Muscle layer of duodenum (tissue), 2 donors: ENCODE measurements around the gene BCL11A.
"Not testable (repeated sequence)": the region's sequence is repeated elsewhere in the genome, so short reads cannot be mapped to it uniquely, and the experiment has no call there.

ENCODE experiments used
- H3K27ac ChIP-seq: one replicate; pipeline ENCODE4 v1.7.0; 2013; ENCODE audit warnings: mild to moderate bottlenecking, low read length
- H3K27me3 ChIP-seq: one replicate; pipeline ENCODE4 v1.7.0; 2013; ENCODE audit warnings: low read depth, mild to moderate bottlenecking, control low read depth, low read length
- H3K36me3 ChIP-seq, 2 donors: one replicate each; pipeline ENCODE4 v1.7.0; 2013; ENCODE audit warnings: low read length in 2 of 2, control low read depth in 1 of 2, mild to moderate bottlenecking in 1 of 2; ENCODE audit not compliant: insufficient read depth in 2 of 2, control insufficient read depth in 1 of 2
- H3K4me1 ChIP-seq, 2 donors: one replicate each; pipeline ENCODE4 v1.7.0; 2013; ENCODE audit warnings: low read length in 2 of 2, mild to moderate bottlenecking in 2 of 2, control low read depth in 1 of 2, moderate library complexity in 1 of 2; ENCODE audit not compliant: insufficient read depth in 2 of 2, control insufficient read depth in 1 of 2
- H3K4me3 ChIP-seq, 2 donors: one replicate each; pipeline ENCODE4 v1.7.0; 2013; ENCODE audit warnings: low read length in 2 of 2, low read depth in 1 of 2, mild to moderate bottlenecking in 1 of 2
- H3K9me3 ChIP-seq, 2 donors: one replicate each; pipeline ENCODE4 v1.7.0; 2013; ENCODE audit warnings: low read length in 2 of 2, control low read depth in 1 of 2, mild to moderate bottlenecking in 1 of 2; ENCODE audit not compliant: control insufficient read depth in 1 of 2
- donor health status: healthy.

BCL11A gene

GRCh38 chr2:60438131-60438530 is 115.3 kb downstream of the BCL11A start:
- Histone ChIP-seq H3K27me3 (no peaks in the 10 kb centered on the region), H3K27ac (no peak overlapping the region), H3K9me3 (no peaks in the 10 kb centered on the region)

GRCh38 chr2:60437080-60437696 is 116.3 kb downstream of the BCL11A start:
- Histone ChIP-seq H3K36me3 (no peaks in the 10 kb centered on the region), H3K27ac (no peak overlapping the region), H3K4me3 (no peak overlapping the region), H3K27me3 (no peaks in the 10 kb centered on the region), H3K4me1 (peaks cover 0 to 3% of the 10 kb centered on the region in 2 donors), H3K9me3 (no peaks in the 10 kb centered on the region)

More at GRCh38 chr2:60438131-60438530, 115.3 kb downstream of the BCL11A start:
- H3K4me3 ChIP-seq, result no peak overlapping the region
- no peaks in the 10 kb centered on the region for H3K36me3 ChIP-seq
- H3K4me1 ChIP-seq, result peaks cover 0 to 3% of the 10 kb centered on the region in 2 donors

GRCh38 chr2:60433018-60433596 is 120.3 kb downstream of the BCL11A start:
- no peaks in the 10 kb centered on the region for H3K27me3 ChIP-seq

GRCh38 chr2:60432035-60432601 is 121.3 kb downstream of the BCL11A start:
- no peaks in the 10 kb centered on the region for H3K4me1 ChIP-seq
- H3K36me3 ChIP-seq, result no peaks in the 10 kb centered on the region
- H3K27me3 ChIP-seq, result no peaks in the 10 kb centered on the region

More at GRCh38 chr2:60433018-60433596, 120.3 kb downstream of the BCL11A start:
- Histone ChIP-seq H3K27ac (no peak overlapping the region), H3K9me3 (no peaks in the 10 kb centered on the region), H3K36me3 (no peaks in the 10 kb centered on the region), H3K4me1 (no peaks in the 10 kb centered on the region), H3K4me3 (no peak overlapping the region)

GRCh38 chr2:60429681-60430080 is 123.8 kb downstream of the BCL11A start:
- no peaks in the 10 kb centered on the region for H3K4me1 ChIP-seq
- H3K36me3 ChIP-seq, result no peaks in the 10 kb centered on the region
- H3K9me3 ChIP-seq, result no peaks in the 10 kb centered on the region
- no peaks in the 10 kb centered on the region for H3K27me3 ChIP-seq
- no peak overlapping the region for H3K4me3 ChIP-seq
- H3K27ac ChIP-seq, result no peak overlapping the region

More at GRCh38 chr2:60432035-60432601, 121.3 kb downstream of the BCL11A start:
- H3K9me3 ChIP-seq, result no peaks in the 10 kb centered on the region
- H3K27ac ChIP-seq, result no peak overlapping the region
- H3K4me3 ChIP-seq, result no peak overlapping the region

- Histone ChIP-seq H3K36me3 (no peaks in the 10 kb centered on the region), H3K4me1 (no peaks in the 10 kb centered on the region), H3K27me3 (no peaks in the 10 kb centered on the region), H3K4me3 (no peak overlapping the region), H3K9me3 (no peaks in the 10 kb centered on the region), H3K27ac (no peak overlapping the region)
Observed at GRCh38 chr2:60426880-60427279, 126.6 kb downstream of the BCL11A start.

- H3K9me3 ChIP-seq, result no peaks in the 10 kb centered on the region
- H3K27ac ChIP-seq, result no peak overlapping the region
- no peaks in the 10 kb centered on the region for H3K4me1 ChIP-seq
- H3K4me3 ChIP-seq, result no peak overlapping the region
- H3K27me3 ChIP-seq, result no peaks in the 10 kb centered on the region
- no peaks in the 10 kb centered on the region for H3K36me3 ChIP-seq
Observed at GRCh38 chr2:60426341-60426740, 127.1 kb downstream of the BCL11A start.

- H3K9me3 ChIP-seq, result no peaks in the 10 kb centered on the region
- no peak overlapping the region for H3K4me3 ChIP-seq
- H3K36me3 ChIP-seq, result no peaks in the 10 kb centered on the region
- H3K27me3 ChIP-seq, result no peaks in the 10 kb centered on the region
- H3K4me1 ChIP-seq, result no peaks in the 10 kb centered on the region
- no peak overlapping the region for H3K27ac ChIP-seq
Observed at GRCh38 chr2:60424233-60424632, 129.2 kb downstream of the BCL11A start.

- no peaks in the 10 kb centered on the region for H3K27me3 ChIP-seq
- no peak overlapping the region for H3K4me3 ChIP-seq
- H3K4me1 ChIP-seq, result no peaks in the 10 kb centered on the region
- no peaks in the 10 kb centered on the region for H3K9me3 ChIP-seq
- H3K36me3 ChIP-seq, result no peaks in the 10 kb centered on the region
- H3K27ac ChIP-seq, result no peak overlapping the region
Observed at GRCh38 chr2:60423505-60423904, 129.9 kb downstream of the BCL11A start.

- Histone ChIP-seq H3K36me3 (no peaks in the 10 kb centered on the region), H3K27me3 (no peaks in the 10 kb centered on the region), H3K9me3 (no peaks in the 10 kb centered on the region), H3K4me1 (no peaks in the 10 kb centered on the region), H3K4me3 (no peak overlapping the region), H3K27ac (no peak overlapping the region)
Observed at GRCh38 chr2:60422826-60423483, 130.5 kb downstream of the BCL11A start.

GRCh38 chr2:60417210-60417609 is 136.2 kb downstream of the BCL11A start:
- H3K36me3 ChIP-seq, H3K9me3 ChIP-seq, H3K4me3 ChIP-seq, H3K27me3 ChIP-seq, H3K27ac ChIP-seq, H3K4me1 ChIP-seq: not testable (repeated sequence)
